ENCODE measurements around the gene MED10. TPM values are rescaled to one million over a fixed set of nuclear protein-coding genes. Genes with fewer than 3 reads are reported as not detected.

The MED10 gene
- total RNA-seq, 1 donor from 2014 or later: 34.6 TPM

DNA sequence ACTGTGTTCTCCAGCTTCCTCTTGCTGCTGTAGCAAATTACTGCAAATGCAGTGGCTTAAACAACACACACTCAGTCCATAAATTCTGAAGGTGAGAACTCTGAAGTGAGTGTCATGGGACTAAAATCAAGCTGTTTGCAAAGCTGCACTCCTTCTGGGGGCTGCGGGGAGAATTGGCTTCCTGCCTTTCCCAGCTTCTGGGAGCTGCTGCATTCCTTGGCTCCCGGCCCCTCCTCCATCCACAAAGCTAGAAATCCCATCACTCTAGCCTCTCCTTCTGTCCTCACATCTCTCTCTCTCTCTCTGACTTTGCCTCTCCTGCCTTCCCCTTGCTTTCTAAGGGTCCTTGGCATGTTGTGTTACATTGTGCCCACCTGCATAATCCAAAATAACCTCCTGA lies 14.2 kb upstream of the MED10 start:
- no peaks in the 10 kb centered on the region for H3K9me3 Mint-ChIP-seq (ENCODE audit: low read depth)
- no peaks in the 10 kb centered on the region for H3K36me3 Mint-ChIP-seq (ENCODE audit: low read depth)
- no peak overlapping the region for H3K27ac Mint-ChIP-seq (ENCODE audit: unreplicated experiment)
- DNase-seq (ENCODE audit: low spot score): no peak
- no peaks in the 10 kb centered on the region for H3K4me1 Mint-ChIP-seq (ENCODE audit: low read depth)
- H3K27me3 Mint-ChIP-seq (ENCODE audit: low read depth): peaks cover 24% of the 10 kb centered on the region
- TF ChIP-seq, protein P1, sequence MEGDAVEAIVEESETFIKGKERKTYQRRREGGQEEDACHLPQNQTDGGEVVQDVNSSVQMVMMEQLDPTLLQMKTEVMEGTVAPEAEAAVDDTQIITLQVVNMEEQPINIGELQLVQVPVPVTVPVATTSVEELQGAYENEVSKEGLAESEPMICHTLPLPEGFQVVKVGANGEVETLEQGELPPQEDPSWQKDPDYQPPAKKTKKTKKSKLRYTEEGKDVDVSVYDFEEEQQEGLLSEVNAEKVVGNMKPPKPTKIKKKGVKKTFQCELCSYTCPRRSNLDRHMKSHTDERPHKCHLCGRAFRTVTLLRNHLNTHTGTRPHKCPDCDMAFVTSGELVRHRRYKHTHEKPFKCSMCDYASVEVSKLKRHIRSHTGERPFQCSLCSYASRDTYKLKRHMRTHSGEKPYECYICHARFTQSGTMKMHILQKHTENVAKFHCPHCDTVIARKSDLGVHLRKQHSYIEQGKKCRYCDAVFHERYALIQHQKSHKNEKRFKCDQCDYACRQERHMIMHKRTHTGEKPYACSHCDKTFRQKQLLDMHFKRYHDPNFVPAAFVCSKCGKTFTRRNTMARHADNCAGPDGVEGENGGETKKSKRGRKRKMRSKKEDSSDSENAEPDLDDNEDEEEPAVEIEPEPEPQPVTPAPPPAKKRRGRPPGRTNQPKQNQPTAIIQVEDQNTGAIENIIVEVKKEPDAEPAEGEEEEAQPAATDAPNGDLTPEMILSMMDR (IDR thresholded peaks at IDR 0.05): no peak
- H3K4me3 Mint-ChIP-seq (ENCODE audit: unreplicated experiment): no peak overlapping the region

DNA sequence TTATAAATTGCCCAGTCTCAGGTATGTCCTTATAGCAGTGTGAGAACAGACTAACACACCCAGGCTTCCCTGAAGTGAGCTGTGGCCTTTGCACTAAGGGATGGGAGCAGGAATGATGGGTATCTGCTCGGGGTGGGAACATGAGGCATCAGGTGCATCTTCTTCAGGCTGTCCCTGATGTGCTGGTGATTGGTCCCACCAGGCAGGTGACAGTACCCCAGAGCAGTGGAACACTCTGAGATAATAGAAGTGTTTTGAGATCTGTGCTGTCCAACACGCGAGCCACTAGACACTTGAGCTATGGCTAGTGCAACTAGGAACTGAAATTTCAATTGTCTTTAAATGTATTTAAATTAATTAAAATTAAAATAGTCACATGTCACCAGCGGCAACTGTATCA lies 12.8 kb upstream of the MED10 start:
- H3K9me3 Mint-ChIP-seq (ENCODE audit: low read depth): no peaks in the 10 kb centered on the region
- H3K27me3 Mint-ChIP-seq (ENCODE audit: low read depth): peaks cover 30% of the 10 kb centered on the region
- TF ChIP-seq, protein P1 (IDR thresholded peaks at IDR 0.05): no peak
- no peak overlapping the region for H3K4me3 Mint-ChIP-seq (ENCODE audit: unreplicated experiment)
- no peak overlapping the region for H3K27ac Mint-ChIP-seq (ENCODE audit: unreplicated experiment)
- no peak for DNase-seq (ENCODE audit: low spot score)
- H3K36me3 Mint-ChIP-seq (ENCODE audit: low read depth): no peaks in the 10 kb centered on the region
- no peaks in the 10 kb centered on the region for H3K4me1 Mint-ChIP-seq (ENCODE audit: low read depth)

DNA sequence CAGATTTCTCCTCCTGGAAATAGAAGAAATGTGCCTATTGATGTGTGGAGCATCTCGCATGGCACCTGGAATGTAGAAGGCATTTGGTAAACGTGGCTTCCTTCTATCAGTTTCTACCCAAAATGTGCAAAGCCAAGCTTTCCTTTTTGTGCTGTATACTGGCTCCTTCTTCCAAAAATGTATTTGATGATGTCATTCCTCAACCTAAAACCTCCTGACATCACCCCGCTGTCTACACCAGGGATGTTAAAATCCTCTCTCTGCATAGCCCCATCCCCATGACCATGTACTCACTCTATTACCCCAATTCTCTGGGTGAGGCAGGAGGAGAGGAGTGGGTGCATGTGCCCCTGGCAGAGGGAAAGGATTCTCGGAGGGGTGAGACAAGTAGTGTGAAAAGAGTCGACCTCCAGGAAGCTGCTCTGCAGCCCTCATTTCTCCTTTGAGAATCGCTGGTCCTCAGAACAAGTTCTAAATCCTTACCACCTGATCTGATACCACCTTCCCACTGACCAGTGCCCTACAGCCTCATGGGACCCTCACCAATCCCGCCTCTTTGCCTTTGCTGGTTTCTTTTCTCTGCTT lies 11.7 kb upstream of the MED10 start:
- peaks cover 38% of the 10 kb centered on the region for H3K27me3 Mint-ChIP-seq (ENCODE audit: low read depth)
- TF ChIP-seq, protein P1 (IDR thresholded peaks at IDR 0.05): no peak
- no peaks in the 10 kb centered on the region for H3K36me3 Mint-ChIP-seq (ENCODE audit: low read depth)
- no peak overlapping the region for H3K4me3 Mint-ChIP-seq (ENCODE audit: unreplicated experiment)
- no peak for DNase-seq (ENCODE audit: low spot score)
- no peaks in the 10 kb centered on the region for H3K9me3 Mint-ChIP-seq (ENCODE audit: low read depth)
- no peaks in the 10 kb centered on the region for H3K4me1 Mint-ChIP-seq (ENCODE audit: low read depth)
- no peak overlapping the region for H3K27ac Mint-ChIP-seq (ENCODE audit: unreplicated experiment)

DNA sequence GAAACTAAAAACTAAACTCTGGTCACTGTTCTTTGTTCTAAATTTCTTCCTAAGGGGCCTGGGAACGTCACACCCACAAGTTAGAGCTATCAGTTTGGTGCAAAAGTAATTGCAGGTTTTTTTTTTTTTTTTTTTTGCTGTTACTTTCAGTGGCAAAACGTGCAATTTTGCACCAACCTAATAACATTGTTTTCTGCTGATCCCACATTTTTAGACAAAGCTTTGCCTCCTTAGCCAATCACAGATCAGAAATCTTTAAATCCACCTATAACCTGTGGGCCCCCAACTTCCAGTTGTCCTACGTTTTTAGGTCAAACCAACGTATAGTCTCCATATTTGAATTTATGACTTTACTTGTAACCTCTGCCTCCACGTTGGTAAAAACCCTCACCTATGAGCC lies 11.1 kb upstream of the MED10 start:
- no peaks in the 10 kb centered on the region for H3K9me3 Mint-ChIP-seq (ENCODE audit: low read depth)

DNA sequence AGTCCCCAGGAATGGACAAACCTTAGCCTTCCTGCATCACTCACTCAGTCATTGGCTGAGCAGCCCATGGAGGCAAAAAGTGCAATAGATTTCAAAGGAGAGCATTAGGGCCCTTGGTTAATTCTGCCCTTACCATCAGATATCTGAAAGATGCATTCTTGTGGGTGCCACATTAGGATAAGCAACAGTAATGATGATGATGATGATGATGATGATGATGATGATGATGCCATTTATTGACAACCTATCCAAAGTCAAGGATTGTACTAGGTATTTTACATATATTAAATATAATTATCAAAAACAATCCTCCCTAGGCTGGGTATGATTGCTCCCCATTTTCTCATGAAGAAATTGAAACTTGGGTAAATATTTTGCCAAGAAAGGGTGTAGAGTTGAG lies 9.6 kb upstream of the MED10 start:
- no peak for DNase-seq (ENCODE audit: low spot score)
- H3K9me3 Mint-ChIP-seq (ENCODE audit: low read depth): no peaks in the 10 kb centered on the region
- H3K27ac Mint-ChIP-seq (ENCODE audit: unreplicated experiment): no peak overlapping the region
- H3K27me3 Mint-ChIP-seq (ENCODE audit: low read depth): peaks cover 41% of the 10 kb centered on the region
- TF ChIP-seq, protein P1 (IDR thresholded peaks at IDR 0.05): no peak
- no peak overlapping the region for H3K4me3 Mint-ChIP-seq (ENCODE audit: unreplicated experiment)
- no peaks in the 10 kb centered on the region for H3K36me3 Mint-ChIP-seq (ENCODE audit: low read depth)
- no peaks in the 10 kb centered on the region for H3K4me1 Mint-ChIP-seq (ENCODE audit: low read depth)

More for the DNA sequence above, 11.1 kb upstream of the MED10 start:
- Mint-ChIP-seq H3K27me3 (ENCODE audit: low read depth) (peaks cover 40% of the 10 kb centered on the region), H3K36me3 (ENCODE audit: low read depth) (no peaks in the 10 kb centered on the region), H3K4me1 (ENCODE audit: low read depth) (no peaks in the 10 kb centered on the region), H3K4me3 (ENCODE audit: unreplicated experiment) (no peak overlapping the region), H3K27ac (ENCODE audit: unreplicated experiment) (no peak overlapping the region)
- DNase-seq (ENCODE audit: low spot score): no peak
- TF ChIP-seq, protein P1 (IDR thresholded peaks at IDR 0.05): no peak
